Body of pancreas (tissue), 4 donors: Measurements from ENCODE around the gene HDAC11.

ENCODE experiments used
- CTCF ChIP-seq, 7 experiments: fragments of 450-650 bp in 4 of 7; fragments of 200-600 bp in 3 of 7; sonication (generic) in 3 of 7; IDR thresholded peaks; one replicate each; pipeline ENCODE4 v1.5.1; 2016 to 2019; ENCODE audit warnings: antibody characterized with exemption in 7 of 7
- POLR2A ChIP-seq, 3 donors: fragments of 450-650 bp; IDR thresholded peaks; one replicate each; pipeline ENCODE4 v1.6.1; 2016; ENCODE audit warnings: antibody characterized with exemption in 3 of 3, mild to moderate bottlenecking in 2 of 3

- TF ChIP-seq CTCF (IDR thresholded peaks at IDR 0.05) = no peak
- no peak for TF ChIP-seq POLR2A (IDR thresholded peaks at IDR 0.05)
Observed at GRCh38 chr3:13542142-13542541, 62.0 kb downstream of the HDAC11 start.
